HG03469 (cell line): Measurements from ENCODE around the gene LRFN2.

Experiments
- ATAC-seq: cut with Tn5 transposase; IDR thresholded peaks from one replicate; pipeline ENCODE4 v1.9.1; 2021; ENCODE audit warnings: mild to moderate bottlenecking, moderate library complexity, moderate number of reproducible peaks; ENCODE audit not compliant: unreplicated experiment

LRFN2 gene

DNA sequence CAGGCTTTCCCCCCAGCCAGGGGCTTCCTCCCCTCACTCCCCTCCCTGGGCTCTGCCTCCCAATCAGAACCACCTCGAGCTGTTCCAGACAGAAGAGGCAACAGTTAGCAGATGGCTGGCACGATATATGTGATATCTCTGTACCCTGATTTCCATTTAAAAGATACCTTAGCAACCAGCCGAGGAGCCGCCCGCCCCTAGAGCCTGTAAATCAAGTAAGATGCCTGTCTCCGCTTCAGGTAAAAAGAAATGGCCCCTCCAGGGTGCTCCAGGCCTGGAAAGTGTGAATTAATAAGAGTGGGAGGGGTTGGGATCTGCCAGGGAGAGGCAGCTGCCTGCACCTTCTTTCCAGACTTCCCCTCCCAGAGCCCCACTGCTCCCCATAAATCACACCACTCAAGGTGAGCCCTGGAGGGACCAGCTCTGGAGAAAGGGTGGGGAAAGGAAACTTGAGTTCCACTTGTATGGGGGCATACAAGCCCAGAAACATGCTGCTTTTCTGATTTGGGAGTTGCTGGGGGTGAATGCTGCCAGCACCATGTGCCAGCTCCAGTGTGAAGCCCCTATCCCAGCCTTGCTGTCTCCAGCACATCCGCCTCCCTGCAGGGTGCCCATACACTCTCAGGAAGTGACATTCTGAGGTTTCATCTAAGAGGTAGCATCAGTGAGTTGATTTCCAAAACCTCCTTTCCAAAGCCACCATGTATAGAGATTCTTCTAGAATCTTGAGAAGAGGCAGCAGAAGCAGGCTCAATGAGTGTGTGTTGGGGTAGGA, 148.0 kb downstream of the LRFN2 start:
- no peak for ATAC-seq

DNA sequence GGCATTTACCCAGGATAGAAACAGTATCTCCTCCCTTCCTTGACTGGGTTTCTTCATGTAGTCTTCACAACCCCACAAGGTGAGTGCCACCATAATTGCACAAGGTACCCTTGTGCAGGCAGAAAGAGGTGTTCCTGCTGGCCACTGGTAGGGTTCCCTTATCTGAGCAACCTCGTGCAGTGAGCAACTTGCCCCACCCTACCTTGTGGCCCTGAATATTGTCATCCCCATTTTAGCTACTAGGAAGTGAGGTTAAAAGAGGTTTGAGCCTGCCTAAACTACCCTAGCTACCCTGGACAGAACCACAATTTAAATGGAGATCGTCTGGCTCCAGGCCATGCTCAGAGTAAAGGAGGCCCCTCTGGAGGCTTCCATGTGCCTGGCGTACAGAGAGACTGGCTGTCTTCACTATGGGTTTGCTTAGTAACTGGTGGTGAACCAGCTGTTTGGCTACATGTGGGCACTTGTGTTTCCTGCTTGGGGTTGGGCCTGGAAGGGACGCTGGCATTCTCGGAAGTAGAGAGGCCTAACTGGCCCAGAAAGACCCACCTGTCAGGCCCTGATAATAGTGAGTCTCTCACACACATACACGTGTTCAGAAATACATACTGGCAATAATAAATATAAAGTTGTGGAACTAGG, 148.8 kb downstream of the LRFN2 start:
- no peak for ATAC-seq

DNA sequence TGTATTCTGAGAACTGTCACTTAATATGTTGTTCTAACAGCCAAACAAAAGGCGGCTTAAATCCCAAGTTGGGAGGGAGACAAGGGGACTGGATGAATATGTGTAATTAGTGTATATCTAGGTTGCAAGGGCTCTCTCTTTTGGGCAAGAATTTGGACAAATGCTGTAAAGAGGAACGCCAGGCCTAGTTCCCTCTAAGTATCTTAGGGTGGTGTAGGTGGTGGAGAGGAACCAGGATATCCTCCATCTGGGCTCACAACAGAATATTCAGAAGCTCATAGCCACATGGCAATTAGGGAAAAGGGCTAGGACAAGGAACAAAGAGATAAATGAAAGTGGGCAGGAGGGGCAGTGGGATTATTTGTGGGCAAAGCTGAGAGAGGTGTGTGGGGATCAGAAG, 149.5 kb downstream of the LRFN2 start:
- ATAC-seq: no peak

DNA sequence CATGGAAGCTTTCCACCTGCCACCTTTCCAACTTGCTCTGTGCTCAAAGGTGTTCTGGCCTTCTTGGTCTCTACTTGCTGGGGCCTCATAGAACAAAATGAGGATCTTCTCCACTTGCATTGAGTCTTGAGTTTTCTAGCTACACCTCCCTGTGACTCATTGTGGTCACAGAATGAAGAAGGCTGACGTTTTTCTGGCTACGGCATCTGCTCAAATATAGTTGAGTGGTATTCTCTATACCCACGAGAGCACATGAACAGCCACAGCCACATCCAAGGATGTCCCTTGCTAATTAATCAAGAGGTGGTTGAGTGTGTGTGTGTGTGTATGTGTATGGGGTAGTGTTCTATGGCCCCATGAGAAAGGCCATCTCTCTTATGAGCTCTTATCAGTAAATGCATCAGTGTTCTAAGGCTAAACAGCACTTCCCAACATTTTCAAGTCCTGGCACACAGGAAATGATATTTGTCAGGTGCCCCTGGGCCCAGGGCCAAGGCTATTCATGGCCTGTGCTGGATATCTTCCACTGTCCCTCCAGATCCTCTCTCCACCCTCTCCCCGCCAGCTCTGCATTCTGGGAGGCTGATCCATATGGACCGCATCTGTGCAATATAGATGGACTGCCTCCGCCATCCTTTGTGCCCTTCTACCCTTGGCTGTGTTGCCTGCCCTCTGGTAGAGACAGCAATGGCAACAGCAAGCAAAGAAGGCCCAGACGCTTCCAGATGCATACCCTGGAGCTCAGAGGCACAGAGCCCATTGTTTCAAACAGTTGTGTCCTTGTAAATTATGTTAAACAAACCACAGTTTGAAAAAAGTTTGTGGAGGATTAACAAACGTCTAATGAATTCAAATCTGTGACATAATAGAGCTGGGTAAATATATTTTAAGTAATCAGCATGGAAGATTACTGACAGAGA, 150.2 kb downstream of the LRFN2 start:
- no peak for ATAC-seq

DNA sequence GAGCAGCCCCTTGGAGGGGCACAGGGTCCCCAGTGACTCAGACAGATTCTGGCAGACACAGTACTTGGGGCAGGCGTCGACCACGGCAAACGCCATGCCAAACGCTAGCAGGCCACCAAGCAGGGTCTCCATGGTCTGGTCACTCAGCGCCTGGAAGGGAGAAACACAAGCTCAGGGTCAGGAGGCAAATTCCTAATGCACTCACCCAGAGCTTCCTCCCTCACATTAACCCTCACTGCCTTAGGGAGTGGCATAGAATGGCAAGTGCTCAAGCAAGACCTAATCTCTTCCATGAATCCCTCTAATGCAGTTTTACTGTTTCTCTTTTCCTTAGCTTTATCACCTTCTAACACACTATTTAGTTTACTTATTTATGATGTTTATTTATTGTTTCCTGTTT, 154.2 kb downstream of the LRFN2 start:
- no peak for ATAC-seq

DNA sequence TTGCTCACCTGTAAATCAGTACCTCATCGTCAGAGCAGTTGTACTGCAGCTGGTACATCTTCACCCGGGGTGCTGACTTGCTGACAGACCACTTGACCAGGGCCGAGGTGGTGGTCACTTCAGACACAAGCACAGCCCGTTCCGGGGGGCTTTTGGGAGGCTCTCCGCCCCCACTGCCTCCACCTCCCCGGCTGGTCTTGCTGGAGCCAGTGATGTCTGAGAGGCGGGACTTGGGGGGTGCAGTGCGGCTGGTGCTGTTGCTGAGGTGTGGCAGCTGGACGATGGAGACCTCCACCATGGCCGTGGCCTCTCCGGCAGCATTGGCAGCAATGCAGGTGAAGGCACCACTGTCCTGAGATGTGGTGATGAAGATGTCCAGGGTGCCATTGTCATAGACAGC, 155.5 kb downstream of the LRFN2 start:
- ATAC-seq: no peak

DNA sequence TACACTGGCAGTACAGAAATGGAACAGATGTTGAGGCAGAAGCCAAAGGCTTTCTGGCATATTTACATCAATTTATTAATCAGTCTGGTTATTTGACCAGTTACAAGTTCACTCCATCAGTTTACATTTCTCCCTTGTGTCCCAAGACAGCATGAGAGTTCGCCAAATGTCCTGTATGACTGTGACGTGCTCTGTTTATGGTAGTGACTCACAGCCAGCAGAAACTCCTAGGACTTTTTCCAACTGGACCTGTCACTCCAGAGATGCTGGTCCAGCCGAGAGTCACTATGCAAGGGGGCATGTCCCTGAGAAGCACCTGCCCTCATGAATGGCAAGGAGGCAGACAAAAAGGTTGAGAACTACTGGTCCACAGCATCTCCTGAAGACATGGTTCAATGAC, 160.0 kb downstream of the LRFN2 start:
- ATAC-seq: no peak

DNA sequence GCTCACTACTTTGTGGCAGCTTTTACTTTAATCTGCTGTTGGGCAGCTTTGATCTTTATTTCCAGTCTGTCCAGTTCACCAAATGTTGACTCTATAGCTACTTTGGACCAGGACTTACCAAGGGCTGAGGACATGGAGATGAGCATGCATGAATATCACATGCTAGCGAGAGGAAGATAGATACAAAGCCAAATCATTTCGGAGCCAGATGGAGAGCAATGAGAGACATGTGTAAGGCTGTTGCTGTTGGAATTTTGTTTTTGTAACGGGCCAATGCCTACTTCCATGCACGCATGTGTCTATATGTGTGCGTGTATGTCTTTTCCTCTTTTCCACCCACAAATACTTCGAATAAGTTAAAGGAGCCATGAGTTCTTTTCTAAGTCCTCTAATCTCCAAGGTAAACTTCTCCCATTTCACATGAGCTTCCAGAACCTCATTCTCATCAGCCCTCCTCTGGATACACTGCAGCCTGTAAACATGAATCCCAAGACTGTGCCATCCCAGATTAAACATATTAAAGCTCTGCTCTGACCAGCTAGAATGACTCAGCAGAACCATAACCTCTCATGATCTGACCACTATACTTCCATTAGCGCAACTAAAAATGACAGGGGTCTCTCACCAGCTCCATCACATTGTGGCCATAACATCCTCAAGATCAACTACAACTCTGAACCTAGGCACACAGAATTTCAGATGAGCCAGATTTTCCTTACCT, 160.7 kb downstream of the LRFN2 start:
- ATAC-seq: no peak

DNA sequence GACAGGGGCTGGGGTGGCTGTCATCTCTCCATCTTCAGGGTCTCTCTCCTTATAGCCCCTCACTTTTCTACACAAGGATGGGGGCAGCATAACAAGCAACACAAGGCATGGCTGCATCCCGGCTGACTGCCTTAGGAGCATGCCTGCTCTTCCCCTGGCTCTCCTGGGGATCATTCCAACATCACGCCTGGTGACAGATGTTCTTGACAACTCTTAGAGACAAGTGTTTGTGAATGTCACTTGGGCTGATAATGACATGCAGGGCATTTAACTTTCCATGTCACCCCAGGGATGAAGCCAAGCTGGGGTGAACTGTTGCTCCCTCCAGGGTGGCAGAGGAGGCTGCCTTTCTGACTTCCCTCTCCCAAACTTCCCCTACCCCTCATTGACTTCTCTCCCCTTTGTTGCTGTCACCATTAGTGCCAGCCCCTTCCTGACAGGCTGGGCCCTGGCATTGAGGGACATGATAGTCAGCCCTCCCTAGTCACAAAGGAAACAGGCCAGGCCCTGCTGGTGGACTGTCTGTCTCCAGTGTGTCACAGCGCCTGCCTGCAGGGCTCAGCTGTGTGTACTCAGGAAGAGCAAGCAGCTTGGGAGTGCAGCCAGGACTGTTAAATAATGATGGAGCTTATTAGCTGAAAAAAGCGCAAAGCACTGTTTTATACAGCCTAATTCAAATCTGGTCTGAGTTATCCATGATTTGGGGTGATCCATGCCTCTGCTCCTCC, 161.8 kb downstream of the LRFN2 start:
- no peak for ATAC-seq

DNA sequence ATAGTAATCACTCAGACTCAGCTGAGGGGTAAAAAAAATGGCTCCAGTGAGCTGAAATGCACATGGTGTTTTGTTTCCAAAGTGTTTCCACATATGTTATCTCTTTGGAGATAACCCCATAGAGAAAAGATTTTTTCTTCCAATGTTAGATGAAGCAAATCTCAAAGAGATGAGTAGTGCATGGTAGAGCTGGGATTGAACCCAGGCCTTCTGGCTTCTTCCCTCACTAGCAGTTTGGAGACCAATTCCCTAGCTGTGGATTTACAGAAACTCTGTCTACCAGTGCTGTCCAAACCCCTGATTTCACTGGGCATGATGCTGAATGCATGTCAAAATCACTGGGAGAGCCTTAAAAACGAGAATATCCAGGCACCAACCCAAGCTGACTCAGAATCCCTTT, 165.1 kb downstream of the LRFN2 start:
- no peak for ATAC-seq

DNA sequence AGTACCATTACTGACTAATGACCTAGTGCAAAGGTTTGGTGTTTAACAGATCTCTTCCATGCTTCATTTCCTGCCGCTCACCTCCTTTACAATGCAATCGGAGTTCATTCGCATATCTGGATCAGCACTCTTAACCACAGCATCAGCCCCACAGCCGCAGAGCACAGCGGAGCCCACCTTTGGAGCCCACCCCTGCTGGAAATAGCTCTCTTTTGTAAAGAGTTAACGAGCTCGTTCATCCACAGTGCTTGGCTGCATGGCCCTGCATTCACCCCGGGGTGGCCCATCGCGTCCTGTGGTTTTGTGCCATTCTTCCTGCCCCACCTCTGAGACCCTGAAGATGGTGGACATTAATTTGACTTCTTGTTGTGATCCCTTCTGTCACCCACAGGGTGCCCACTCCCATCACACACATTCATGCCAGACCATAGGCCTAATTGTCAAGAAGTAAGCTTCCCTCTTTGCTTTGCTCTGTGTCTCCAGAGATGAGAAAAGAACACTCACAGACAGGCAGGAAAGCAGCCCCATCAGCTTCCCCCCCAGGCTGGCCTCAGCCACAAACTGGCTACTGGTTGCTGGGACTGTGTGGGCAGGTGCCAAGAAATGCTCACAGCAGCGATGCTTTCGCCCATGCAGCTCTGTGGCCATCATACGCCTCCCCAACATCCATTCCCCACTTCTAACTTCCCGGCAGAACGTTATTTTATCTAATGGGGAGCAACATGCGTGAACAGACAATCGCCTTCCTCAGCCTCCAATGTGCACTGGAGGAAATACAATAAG, 167.0 kb downstream of the LRFN2 start:
- no peak for ATAC-seq

DNA sequence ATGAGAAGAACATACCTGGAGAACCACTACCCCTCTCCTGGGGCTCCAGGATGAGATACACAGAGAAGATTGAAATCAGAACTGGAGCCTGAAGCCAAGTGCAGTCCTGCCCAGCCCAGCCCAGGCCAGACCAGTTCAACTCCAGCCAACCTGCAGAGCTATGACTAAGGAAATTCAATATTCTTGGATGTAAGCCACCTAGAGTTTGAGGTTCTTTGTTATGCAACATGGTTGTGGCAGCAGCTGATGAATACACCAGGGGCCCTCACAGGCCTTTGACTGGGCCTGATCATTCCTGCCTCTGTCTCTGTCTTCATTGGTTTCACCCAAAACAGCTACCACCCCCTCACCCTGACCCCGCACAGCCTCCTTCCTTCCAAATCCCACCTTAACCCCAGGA, 167.8 kb downstream of the LRFN2 start:
- no peak for ATAC-seq

DNA sequence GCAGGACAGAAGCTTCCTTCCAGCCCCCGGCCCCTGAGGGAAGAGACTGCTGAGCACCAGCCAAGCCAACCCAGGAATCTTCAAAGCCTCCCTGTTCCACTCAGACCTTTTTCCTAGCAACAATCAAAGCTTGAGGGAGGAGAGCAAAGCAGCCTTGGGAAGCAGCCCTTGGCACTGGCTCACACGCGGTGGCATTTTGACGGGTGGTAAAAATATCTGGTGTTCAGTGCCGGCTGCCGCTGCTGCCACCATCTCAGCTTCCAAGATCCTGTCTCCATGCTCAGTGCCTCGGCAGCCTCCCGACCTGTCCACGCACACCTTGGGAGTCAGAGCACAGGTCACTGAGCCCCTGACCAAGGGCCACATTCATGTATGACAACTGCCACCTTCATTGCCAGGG, 170.1 kb downstream of the LRFN2 start:
- no peak for ATAC-seq

DNA sequence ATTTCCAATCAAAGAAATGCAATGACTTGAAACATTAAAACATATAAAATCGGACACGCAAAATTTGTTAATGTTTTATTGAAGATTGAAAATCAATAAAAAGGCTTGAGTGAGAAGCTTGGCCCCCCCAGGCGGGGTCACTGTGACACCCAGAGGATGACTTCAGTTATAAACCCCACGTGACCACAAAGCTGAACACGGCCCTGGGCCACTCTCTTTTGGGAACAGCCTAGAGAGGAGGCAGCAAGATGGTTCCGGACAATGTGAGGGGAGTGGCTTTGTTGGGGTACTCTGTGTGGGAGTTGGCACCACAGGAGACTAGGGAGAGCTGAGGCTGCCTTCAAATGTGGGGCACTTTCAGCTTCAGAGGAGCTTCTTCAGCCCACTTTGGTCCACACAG, 172.5 kb downstream of the LRFN2 start:
- no peak for ATAC-seq

DNA sequence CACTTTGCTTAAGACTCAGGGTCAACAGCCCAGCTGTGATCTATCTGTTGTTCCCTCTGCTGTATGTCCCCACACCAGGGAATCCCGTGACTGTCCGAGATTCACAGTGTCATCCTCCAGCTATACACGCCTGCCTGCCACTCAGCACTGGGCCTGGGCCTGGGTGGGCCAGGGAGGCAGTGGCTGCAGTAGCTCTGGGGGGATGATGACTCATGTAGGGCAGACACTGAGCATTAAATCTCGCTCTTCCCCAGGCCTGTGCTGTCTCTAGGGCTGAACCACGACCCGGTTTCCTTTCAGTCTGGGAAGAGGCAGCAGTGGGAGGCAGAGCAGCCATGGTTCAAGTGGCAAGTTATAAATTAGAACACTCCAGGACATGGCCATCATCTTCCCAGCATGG, 173.9 kb downstream of the LRFN2 start:
- ATAC-seq: no peak

DNA sequence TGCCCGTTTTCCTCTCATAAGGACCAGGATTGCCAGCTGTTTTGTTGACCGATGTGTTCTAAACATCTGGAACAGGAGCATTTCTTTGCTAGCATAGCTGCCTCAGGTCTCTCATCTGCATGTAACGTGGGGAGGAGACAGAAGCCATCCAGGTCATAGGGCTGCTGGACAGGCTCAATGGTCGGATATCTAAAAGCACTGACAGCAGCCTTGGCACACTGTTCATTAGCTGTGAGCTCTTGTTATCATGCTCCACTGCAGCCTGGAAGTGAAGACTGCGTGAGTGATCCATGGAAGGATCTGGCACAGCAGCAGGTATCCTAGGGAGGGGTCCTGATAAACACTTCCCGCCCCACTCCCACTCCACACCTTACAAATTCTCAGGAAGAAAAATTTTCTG, 175.3 kb downstream of the LRFN2 start:
- no peak for ATAC-seq

DNA sequence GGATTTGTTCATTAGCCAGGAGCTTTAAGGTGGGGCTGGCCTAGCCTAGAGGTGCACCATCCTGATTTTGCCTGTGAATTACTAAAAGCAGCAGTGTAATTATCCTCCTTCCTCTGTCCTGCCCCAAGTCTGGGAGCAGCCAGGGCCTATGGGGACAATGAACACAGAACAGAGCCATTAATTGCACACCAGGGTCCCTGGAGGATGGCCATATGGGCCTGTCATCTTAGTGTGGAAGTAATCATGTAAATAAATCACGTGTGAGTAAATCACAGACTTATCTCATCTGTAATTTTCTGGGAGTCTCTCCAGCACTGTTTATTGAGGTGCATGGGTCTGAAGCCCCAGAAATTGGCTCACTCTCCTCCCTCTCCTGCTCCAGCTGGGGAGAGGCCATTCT, 176.3 kb downstream of the LRFN2 start:
- no peak for ATAC-seq

DNA sequence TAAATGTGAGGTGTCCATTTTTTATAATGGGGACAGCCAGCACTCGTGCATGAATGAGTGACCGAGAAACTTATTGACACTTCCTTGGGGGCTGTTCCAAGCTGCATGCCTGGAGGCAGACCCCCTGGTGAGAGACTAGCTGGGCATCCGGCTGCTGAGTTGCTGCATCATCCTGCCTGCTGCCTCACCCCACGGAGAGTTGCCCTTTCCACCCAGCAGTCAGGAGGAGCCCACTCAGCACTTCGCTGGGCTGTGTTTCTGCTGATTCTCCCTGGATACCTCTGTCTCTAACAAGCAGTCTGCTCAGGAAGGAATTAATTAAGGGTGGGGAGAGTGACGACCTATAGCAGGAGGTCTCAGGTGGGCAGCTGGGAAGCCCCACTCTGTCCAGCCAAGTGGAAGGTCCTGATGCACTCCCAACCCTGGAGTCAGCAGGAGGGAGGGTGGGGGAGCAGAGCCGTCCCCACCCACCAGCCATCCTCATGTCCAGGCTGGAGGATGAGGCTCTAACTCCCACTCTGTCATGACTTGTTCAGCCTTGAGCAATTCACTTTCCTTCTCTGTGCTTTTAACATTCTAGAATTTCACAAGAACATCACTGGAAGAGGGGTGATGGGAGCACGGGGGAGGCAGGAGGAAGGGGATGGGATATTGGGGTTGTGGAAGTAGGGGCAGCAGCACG, 177.3 kb downstream of the LRFN2 start:
- no peak for ATAC-seq
